H9 (cell line): ENCODE results near the gene IRF2BPL. TPM values are rescaled to one million over a fixed set of nuclear protein-coding genes. Genes with fewer than 3 reads are reported as not detected.

Experiments used
- DNase-seq: peaks from one replicate; pipeline ENCODE4 v3.0.0-alpha.2; 2017
- H2AFZ ChIP-seq: one replicate; pipeline ENCODE4 v1.6.1; 2013; ENCODE audit warnings: mild to moderate bottlenecking, low read length, control low read depth, moderate library complexity
- H2AK5ac ChIP-seq: 2 replicates; pipeline ENCODE4 v1.6.1; 2013; ENCODE audit warnings: low read length, control low read depth, mixed read lengths; ENCODE audit not compliant: insufficient read length
- H2BK120ac ChIP-seq: one replicate; pipeline ENCODE4 v1.6.1; 2013; ENCODE audit warnings: low read depth, mild to moderate bottlenecking, low read length, control low read depth, inconsistent platforms; ENCODE audit not compliant: poor library complexity, severe bottlenecking
- H2BK12ac ChIP-seq: 2 replicates; pipeline ENCODE4 v1.6.1; 2013; ENCODE audit warnings: low read length, control low read depth, mixed read lengths, low read depth; ENCODE audit not compliant: insufficient read length
- H2BK15ac ChIP-seq: 2 replicates; pipeline ENCODE4 v1.6.1; 2013; ENCODE audit warnings: low read depth, low read length, control low read depth
- H2BK20ac ChIP-seq: one replicate; pipeline ENCODE4 v1.6.1; 2013; ENCODE audit warnings: low read depth, mild to moderate bottlenecking, low read length, control low read depth, inconsistent platforms; ENCODE audit not compliant: poor library complexity, severe bottlenecking
- H2BK5ac ChIP-seq: 2 replicates; pipeline ENCODE4 v1.6.1; 2013; ENCODE audit warnings: low read length, control low read depth, mixed read lengths; ENCODE audit not compliant: insufficient read length
- H3K14ac ChIP-seq: 2 replicates; pipeline ENCODE4 v1.6.1; 2013; ENCODE audit warnings: low read length, control low read depth; ENCODE audit not compliant: insufficient read depth
- H3K18ac ChIP-seq: 2 replicates; pipeline ENCODE4 v1.6.1; 2013; ENCODE audit warnings: low read depth, mild to moderate bottlenecking, mixed read lengths, low read length, control low read depth; ENCODE audit not compliant: insufficient read length
- H3K23ac ChIP-seq: 2 replicates; pipeline ENCODE4 v1.6.1; 2013; ENCODE audit warnings: low read length, control low read depth, mixed read lengths, low read depth; ENCODE audit not compliant: insufficient read length
- H3K23me2 ChIP-seq: 2 replicates; pipeline ENCODE4 v1.6.1; 2013; ENCODE audit warnings: low read depth, mild to moderate bottlenecking, mixed read lengths, low read length, control low read depth; ENCODE audit not compliant: insufficient read length, poor library complexity, severe bottlenecking
- H3K27ac ChIP-seq: 2 replicates; pipeline ENCODE4 v1.5.1; 2013; ENCODE audit warnings: low read length, control low read depth, mixed read lengths, low read depth; ENCODE audit not compliant: insufficient read length
- H3K27me3 ChIP-seq: 2 replicates; pipeline ENCODE4 v1.6.1; 2013; ENCODE audit warnings: low read length, control low read depth, inconsistent platforms; ENCODE audit not compliant: insufficient read depth
- H3K4ac ChIP-seq: 2 replicates; pipeline ENCODE4 v1.6.1; 2013; ENCODE audit warnings: low read depth, mild to moderate bottlenecking, control low read depth, inconsistent platforms, low read length, moderate library complexity
- H3K4me1 ChIP-seq: 2 replicates; pipeline ENCODE4 v1.6.1; 2013; ENCODE audit warnings: low read length, control low read depth, inconsistent platforms; ENCODE audit not compliant: insufficient read depth
- H3K4me2 ChIP-seq: 2 replicates; pipeline ENCODE4 v1.6.1; 2013; ENCODE audit warnings: low read length, control low read depth, mixed read lengths; ENCODE audit not compliant: insufficient read length, insufficient read depth
- H3K56ac ChIP-seq: 2 replicates; pipeline ENCODE4 v1.6.1; 2013; ENCODE audit warnings: low read depth, mild to moderate bottlenecking, mixed read lengths, low read length, control low read depth; ENCODE audit not compliant: insufficient read length
- H3K79me1 ChIP-seq: 2 replicates; pipeline ENCODE4 v1.6.1; 2013; ENCODE audit warnings: low read depth, mild to moderate bottlenecking, moderate library complexity, low read length, control low read depth, inconsistent platforms; ENCODE audit not compliant: insufficient read depth, poor library complexity, severe bottlenecking
- H3K79me2 ChIP-seq: 2 replicates; pipeline ENCODE4 v1.6.1; 2013; ENCODE audit warnings: low read length, control low read depth, inconsistent platforms; ENCODE audit not compliant: insufficient read depth
- H3K9ac ChIP-seq: 2 replicates; pipeline ENCODE4 v1.6.1; 2013; ENCODE audit warnings: low read length, control low read depth, mixed read lengths; ENCODE audit not compliant: insufficient read length; ENCODE audit errors: extremely low read depth
- H3K9me3 ChIP-seq: one replicate; pipeline ENCODE4 v1.6.1; 2013; ENCODE audit warnings: low read depth, low read length, inconsistent platforms; ENCODE audit not compliant: control insufficient read depth
- H3T11ph ChIP-seq: one replicate; pipeline ENCODE4 v1.6.1; 2013; ENCODE audit warnings: mild to moderate bottlenecking, low read length, control low read depth, inconsistent platforms
- H4K20me1 ChIP-seq: one replicate; pipeline ENCODE4 v1.6.1; 2013; ENCODE audit not compliant: control insufficient read depth, insufficient read length, insufficient read depth
- H4K5ac ChIP-seq: 2 replicates; pipeline ENCODE4 v1.6.1; 2013; ENCODE audit warnings: low read depth, mild to moderate bottlenecking, mixed read lengths, low read length, control low read depth; ENCODE audit not compliant: insufficient read length
- H4K8ac ChIP-seq: replicated peaks from 2 replicates; pipeline ENCODE4 v1.6.1; 2013; ENCODE audit warnings: low read length, control low read depth, mixed read lengths, low read depth; ENCODE audit not compliant: insufficient read length
- H4K91ac ChIP-seq: 2 replicates; pipeline ENCODE4 v1.6.1; 2013; ENCODE audit warnings: low read depth, mild to moderate bottlenecking, moderate library complexity, mixed read lengths, low read length, control low read depth; ENCODE audit not compliant: insufficient read length
- H3K27ac Mint-ChIP-seq, 3 experiments: 2 replicates in 2 of 3; 3 replicates in 1 of 3; pipeline ENCODE4 v1.8.0; 2020 to 2021; ENCODE audit warnings: mixed read lengths in 3 of 3, mild to moderate bottlenecking in 1 of 3, moderate library complexity in 1 of 3
- H3K27me3 Mint-ChIP-seq: 2 replicates; pipeline ENCODE4 v1.8.0; 2021; ENCODE audit warnings: low read depth, mild to moderate bottlenecking, moderate library complexity, mixed read lengths
- H3K36me3 Mint-ChIP-seq, 3 experiments: 2 replicates in 2 of 3; 3 replicates in 1 of 3; pipeline ENCODE4 v1.8.0; 2020 to 2021; ENCODE audit warnings: low read depth in 3 of 3, mixed read lengths in 3 of 3; ENCODE audit not compliant: insufficient read depth in 1 of 3
- H3K4me1 Mint-ChIP-seq, 2 experiments: 2 replicates each; pipeline ENCODE4 v1.8.0; 2020; ENCODE audit warnings: mixed read lengths in 2 of 2
- H3K4me3 Mint-ChIP-seq, 2 experiments: 2 replicates in 1 of 2; 3 replicates in 1 of 2; pipeline ENCODE4 v1.8.0; 2020 to 2021; ENCODE audit warnings: mild to moderate bottlenecking in 2 of 2, mixed read lengths in 2 of 2, moderate library complexity in 1 of 2
- H3K9me3 Mint-ChIP-seq, 2 experiments: 2 replicates in 1 of 2; 3 replicates in 1 of 2; pipeline ENCODE4 v1.8.0; 2020; ENCODE audit warnings: mild to moderate bottlenecking in 2 of 2, mixed read lengths in 2 of 2, moderate library complexity in 1 of 2
- WGBS: extraction: QIAGEN DNeasy Blood & Tissue Kit; methylation state at CpG from one replicate; pipeline ENCODE4 v1.1.7; 2013; ENCODE audit warnings: missing lambda C conversion rate, low lambda C conversion rate, mixed read lengths; ENCODE audit not compliant: insufficient read length; ENCODE audit errors: extremely low coverage; 5-methylcytosine and 5-hydroxymethylcytosine counted together
- total RNA-seq: library from RNA; stranded (reverse); gene quantifications from 2 replicates; pipeline ENCODE4 v1.2.1, GENCODE V29; 2021
- TF ChIP-seq, protein P1 (sequence below): fragments of 200-600 bp; sonication (generic); conservative IDR thresholded peaks from 3 replicates; pipeline ENCODE4 v1.8.0; 2021; ENCODE audit warnings: antibody characterized with exemption, mild to moderate bottlenecking

Gene IRF2BPL
- total RNA-seq, 1 experiment from 2014 or later = 59.0 TPM

DNA sequence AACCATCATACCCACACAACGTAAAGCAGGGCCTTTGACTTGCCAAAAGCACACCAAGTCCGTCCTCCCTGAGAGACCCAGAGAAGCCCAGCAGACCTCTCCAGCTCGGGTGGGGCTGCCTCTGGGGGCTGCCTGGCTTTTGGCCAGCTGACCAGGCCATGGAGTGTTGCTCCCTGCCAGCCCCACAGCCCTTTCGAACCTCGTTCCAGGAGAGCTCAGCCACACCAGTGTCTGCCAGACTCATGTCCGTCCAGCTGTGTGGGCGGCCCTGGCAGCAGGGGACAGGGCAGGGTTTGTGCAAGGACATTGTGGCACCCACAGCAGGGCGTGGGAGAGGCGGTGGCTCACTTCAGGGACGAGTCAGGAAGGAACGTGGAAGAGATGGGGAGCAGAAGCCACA, 22.6 kb upstream of the IRF2BPL start:
- no peak overlapping the region for H3K4ac ChIP-seq
- peak overlapping the region; percentile 78; the same call in 1 of the 2 replicates for H3K14ac ChIP-seq
- no peak overlapping the region for H3K23ac ChIP-seq
- no peak overlapping the region for H4K8ac ChIP-seq
- Mint-ChIP-seq H3K36me3 (no peaks in the 10 kb centered on the region), H3K27ac (peak overlapping the region in 1 of 3 experiments; percentile 44; a peak in 1 of 7 replicates), H3K27me3 (peaks cover 6% of the 10 kb centered on the region), H3K9me3 (peaks cover 0 to 5% of the 10 kb centered on the region in 2 experiments), H3K4me3 (no peak overlapping the region), H3K4me1 (peaks cover 6 to 15% of the 10 kb centered on the region in 2 experiments)
- no peak overlapping the region for H2AFZ ChIP-seq
- no peak overlapping the region for H3K56ac ChIP-seq
- H3K27me3 ChIP-seq = no peaks in the 10 kb centered on the region
- no peak overlapping the region for H2BK120ac ChIP-seq
- no peak overlapping the region for H3K9ac ChIP-seq
- no peaks in the 10 kb centered on the region for H3K79me2 ChIP-seq
- WGBS = no CpG with 5 or more reads among the region's 11 CpGs
- no peaks in the 10 kb centered on the region for H3K79me1 ChIP-seq
- H2BK20ac ChIP-seq = no peak overlapping the region
- H2BK12ac ChIP-seq = no peak overlapping the region
- no peak overlapping the region for H3K18ac ChIP-seq
- H3K9me3 ChIP-seq = no peaks in the 10 kb centered on the region
- no peak for DNase-seq
- no peak overlapping the region for H3K4me2 ChIP-seq
- no peak overlapping the region for H2AK5ac ChIP-seq
- H3T11ph ChIP-seq = no peak overlapping the region
- H4K20me1 ChIP-seq = no peaks in the 10 kb centered on the region
- no peak overlapping the region for H2BK5ac ChIP-seq
- H3K27ac ChIP-seq = no peak overlapping the region
- no peaks in the 10 kb centered on the region for H3K23me2 ChIP-seq
- no peak overlapping the region for H4K5ac ChIP-seq
- no peak overlapping the region for H2BK15ac ChIP-seq
- H3K4me1 ChIP-seq = no peaks in the 10 kb centered on the region
- no peak overlapping the region for H4K91ac ChIP-seq
- TF ChIP-seq, protein P1, sequence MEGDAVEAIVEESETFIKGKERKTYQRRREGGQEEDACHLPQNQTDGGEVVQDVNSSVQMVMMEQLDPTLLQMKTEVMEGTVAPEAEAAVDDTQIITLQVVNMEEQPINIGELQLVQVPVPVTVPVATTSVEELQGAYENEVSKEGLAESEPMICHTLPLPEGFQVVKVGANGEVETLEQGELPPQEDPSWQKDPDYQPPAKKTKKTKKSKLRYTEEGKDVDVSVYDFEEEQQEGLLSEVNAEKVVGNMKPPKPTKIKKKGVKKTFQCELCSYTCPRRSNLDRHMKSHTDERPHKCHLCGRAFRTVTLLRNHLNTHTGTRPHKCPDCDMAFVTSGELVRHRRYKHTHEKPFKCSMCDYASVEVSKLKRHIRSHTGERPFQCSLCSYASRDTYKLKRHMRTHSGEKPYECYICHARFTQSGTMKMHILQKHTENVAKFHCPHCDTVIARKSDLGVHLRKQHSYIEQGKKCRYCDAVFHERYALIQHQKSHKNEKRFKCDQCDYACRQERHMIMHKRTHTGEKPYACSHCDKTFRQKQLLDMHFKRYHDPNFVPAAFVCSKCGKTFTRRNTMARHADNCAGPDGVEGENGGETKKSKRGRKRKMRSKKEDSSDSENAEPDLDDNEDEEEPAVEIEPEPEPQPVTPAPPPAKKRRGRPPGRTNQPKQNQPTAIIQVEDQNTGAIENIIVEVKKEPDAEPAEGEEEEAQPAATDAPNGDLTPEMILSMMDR = no peak
